ENCODE results near the gene SH3BP4. TPM values are rescaled to one million over a fixed set of nuclear protein-coding genes. Genes with fewer than 3 reads are reported as not detected.

The SH3BP4 gene
- total RNA-seq, 1 donor from 2014 or later = 29.6 TPM

DNA sequence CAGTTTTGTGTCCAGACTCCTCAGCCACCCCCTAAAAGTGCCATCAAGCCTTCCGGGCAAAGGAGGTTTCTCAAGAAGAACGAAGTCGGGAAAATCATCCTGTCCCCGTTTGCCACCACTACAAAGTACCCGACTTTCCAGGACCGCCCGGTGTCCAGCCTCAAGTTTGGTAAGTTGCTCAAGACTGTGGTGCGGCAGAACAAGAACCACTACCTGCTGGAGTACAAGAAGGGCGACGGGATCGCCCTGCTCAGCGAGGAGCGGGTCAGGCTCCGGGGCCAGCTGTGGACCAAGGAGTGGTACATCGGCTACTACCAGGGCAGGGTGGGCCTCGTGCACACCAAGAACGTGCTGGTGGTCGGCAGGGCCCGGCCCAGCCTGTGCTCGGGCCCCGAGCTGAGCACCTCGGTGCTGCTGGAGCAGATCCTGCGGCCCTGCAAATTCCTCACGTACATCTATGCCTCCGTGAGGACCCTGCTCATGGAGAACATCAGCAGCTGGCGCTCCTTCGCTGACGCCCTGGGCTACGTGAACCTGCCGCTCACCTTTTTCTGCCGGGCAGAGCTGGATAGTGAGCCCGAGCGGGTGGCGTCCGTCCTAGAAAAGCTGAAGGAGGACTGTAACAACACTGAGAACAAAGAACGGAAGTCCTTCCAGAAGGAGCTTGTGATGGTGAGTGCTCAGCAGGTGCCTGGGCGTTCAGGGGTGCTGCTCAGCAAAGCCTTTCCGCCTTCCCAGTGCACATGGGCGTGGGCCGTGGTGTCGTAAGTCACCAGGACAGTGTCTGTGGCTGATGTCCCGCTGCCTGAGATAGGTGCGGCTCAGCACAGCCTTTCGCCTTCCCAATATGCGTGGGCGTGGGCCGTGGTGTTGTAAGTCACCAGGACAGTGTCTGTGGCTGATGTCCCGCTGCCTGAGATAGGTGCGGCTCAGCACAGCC is 91.0 kb downstream of the SH3BP4 start:
- ATAC-seq (no peak), DNase-seq (peak; percentile 74)
- Histone ChIP-seq H3K36me3 (peaks cover 30% of the 10 kb centered on the region), H3K27ac (no peak overlapping the region), H3K4me3 (no peak overlapping the region), H3K9me3 (no peaks in the 10 kb centered on the region), H3K27me3 (no peaks in the 10 kb centered on the region), H3K4me1 (peaks cover 11% of the 10 kb centered on the region)
- TF ChIP-seq, protein P1, sequence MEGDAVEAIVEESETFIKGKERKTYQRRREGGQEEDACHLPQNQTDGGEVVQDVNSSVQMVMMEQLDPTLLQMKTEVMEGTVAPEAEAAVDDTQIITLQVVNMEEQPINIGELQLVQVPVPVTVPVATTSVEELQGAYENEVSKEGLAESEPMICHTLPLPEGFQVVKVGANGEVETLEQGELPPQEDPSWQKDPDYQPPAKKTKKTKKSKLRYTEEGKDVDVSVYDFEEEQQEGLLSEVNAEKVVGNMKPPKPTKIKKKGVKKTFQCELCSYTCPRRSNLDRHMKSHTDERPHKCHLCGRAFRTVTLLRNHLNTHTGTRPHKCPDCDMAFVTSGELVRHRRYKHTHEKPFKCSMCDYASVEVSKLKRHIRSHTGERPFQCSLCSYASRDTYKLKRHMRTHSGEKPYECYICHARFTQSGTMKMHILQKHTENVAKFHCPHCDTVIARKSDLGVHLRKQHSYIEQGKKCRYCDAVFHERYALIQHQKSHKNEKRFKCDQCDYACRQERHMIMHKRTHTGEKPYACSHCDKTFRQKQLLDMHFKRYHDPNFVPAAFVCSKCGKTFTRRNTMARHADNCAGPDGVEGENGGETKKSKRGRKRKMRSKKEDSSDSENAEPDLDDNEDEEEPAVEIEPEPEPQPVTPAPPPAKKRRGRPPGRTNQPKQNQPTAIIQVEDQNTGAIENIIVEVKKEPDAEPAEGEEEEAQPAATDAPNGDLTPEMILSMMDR (IDR thresholded peaks at IDR 0.05) = no peak
- intact Hi-C loops (cut with DNase I) = no loop called here

DNA sequence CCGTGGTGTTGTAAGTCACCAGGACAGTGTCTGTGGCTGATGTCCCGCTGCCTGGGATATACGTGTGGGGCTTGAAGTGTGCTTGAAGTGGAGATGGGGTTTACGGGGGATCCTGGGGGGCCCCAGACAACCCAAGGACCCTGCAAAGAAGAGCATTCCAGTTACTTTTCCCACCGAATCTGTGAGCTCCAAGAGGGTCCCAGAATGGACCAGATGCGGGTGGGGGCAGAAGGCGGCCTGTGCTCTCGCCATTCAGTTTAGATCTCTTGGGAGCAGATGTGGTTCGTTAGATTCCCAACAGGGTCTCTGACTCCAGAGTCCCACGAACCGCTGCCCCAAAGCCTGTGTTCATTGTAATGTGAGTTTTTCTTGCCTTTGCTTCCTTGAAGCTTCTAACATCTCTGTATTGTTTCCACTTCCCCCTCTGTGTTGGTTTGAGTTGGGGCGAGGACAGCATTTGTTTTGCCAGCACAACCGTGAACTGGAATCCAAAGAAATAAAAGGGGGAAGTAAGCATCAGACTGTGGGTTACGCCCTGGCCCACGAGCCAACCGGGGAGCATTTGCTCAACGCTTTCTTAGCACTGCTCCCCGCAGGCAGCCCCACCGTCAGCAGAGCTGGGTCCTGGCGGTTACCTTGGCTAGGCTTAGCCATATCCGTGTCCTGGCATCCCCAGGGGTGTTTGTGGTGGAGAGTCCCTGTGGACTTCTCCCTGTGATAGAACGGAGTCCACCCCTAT is 92.1 kb downstream of the SH3BP4 start:
- intact Hi-C loops (cut with DNase I) = no loop called here
- H3K36me3 ChIP-seq = peaks cover 30% of the 10 kb centered on the region
- no peak overlapping the region for H3K4me3 ChIP-seq
- ATAC-seq (peak; percentile 84), DNase-seq (peak; percentile 79)
- no peaks in the 10 kb centered on the region for H3K9me3 ChIP-seq
- no peaks in the 10 kb centered on the region for H3K27me3 ChIP-seq
- H3K27ac ChIP-seq = peak overlapping the region; percentile 17
- TF ChIP-seq, protein P1 (IDR thresholded peaks at IDR 0.05) = no peak
- peaks cover 11% of the 10 kb centered on the region for H3K4me1 ChIP-seq

DNA sequence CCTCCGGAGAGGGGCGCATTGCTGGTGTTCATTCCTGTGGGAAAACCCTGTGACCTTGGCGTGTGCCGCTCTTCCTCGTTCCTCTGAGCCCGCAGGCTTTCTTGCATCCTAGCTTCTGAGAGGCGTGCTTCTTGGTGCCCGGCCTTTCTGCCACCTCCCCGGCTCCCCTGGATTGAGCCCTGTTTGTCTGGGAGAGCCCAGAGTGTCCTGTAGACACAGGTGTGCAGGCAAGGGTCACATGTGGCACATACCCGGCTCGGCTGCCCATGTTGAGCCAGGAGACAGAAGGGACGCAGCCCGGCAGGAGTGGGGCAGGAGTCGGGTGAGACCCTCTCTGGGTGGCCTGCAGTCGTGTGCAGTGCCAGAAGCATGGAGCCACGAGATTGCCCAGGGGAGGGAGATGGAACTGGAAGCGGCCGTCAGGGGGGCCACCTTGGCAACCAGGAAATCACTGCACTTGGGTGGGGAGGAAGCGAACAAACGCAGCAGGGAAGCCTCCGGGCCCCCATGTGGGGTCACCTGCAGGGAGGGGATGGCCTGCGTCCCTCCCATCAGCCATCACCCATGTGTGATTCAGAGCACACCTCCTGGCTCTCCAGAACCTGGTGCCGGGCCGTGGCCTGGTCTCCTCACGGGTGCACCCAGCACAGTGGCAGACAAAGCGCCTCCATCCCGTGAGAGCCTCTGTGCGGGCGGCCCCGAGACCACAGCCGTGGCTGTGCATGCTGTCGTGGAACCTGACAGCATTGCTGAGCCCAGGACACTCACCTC is 92.9 kb downstream of the SH3BP4 start:
- DNase-seq = no peak
- intact Hi-C loops (cut with DNase I) = no loop called here

DNA sequence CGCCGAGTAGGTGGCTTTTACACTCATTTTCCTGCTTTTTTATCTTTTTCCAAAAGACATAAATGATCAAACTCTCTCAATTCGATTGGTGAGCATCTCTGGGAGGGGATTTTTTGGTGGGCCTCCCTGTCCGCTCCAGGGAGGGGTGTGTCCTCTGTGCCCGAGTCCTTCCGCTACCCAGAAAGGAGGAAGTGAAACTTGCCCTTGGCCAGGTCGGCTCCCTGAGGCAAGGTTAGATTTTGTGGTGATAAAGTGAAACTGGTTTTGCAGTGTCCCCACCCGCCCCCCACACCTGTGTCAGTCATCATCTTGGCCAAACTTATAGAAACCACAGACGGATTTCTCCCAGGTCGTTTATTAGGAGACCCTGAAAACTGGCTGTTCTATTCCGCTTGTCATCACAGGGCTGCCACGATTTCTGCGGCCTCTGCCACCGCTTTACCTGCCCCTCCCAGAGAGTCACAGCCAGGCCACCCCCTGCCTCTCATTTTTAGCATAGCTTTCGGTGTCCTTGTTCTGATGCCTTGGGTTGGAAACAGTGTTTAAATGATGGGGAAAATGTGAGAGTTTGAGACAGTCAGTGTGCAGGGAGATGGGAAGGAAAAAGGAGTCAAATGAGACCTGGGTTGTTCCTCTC is 93.6 kb downstream of the SH3BP4 start:
- peaks cover 11% of the 10 kb centered on the region for H3K4me1 ChIP-seq
- TF ChIP-seq, protein P1 (IDR thresholded peaks at IDR 0.05) = no peak
- no peak overlapping the region for H3K27ac ChIP-seq
- no peak overlapping the region for H3K4me3 ChIP-seq
- ATAC-seq (no peak), DNase-seq (peak; percentile 52)
- peaks cover 30% of the 10 kb centered on the region for H3K36me3 ChIP-seq
- no peaks in the 10 kb centered on the region for H3K27me3 ChIP-seq
- H3K9me3 ChIP-seq = no peaks in the 10 kb centered on the region
- intact Hi-C loops (cut with DNase I) = no loop called here

More for the DNA sequence above, 92.9 kb downstream of the SH3BP4 start:
- Histone ChIP-seq H3K27ac (no peak overlapping the region), H3K4me3 (no peak overlapping the region), H3K9me3 (no peaks in the 10 kb centered on the region), H3K27me3 (no peaks in the 10 kb centered on the region), H3K36me3 (peaks cover 30% of the 10 kb centered on the region), H3K4me1 (peaks cover 11% of the 10 kb centered on the region)
- TF ChIP-seq, protein P1 (IDR thresholded peaks at IDR 0.05) = no peak
- no peak for ATAC-seq

DNA sequence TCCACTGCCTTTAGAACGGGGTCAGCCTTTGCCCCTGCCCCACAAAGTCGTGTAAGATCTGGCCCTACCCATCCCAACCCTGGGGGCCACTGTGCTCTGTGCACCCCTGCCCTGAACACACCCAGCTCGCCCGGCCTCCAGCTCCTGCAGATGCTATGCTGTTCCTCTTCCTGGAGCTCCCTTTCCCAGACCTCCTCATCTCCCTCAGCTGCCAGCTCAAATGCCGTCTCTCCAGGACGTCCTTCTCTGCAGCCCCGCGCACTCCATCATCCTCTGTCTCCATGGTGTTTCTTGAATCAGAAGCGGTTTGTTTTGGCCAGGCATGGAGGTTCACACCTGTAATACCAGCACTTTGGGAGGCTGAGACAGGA is 94.1 kb downstream of the SH3BP4 start:
- Histone ChIP-seq H3K27me3 (no peaks in the 10 kb centered on the region), H3K4me3 (no peak overlapping the region), H3K4me1 (peaks cover 14% of the 10 kb centered on the region), H3K27ac (no peak overlapping the region), H3K36me3 (peaks cover 25% of the 10 kb centered on the region), H3K9me3 (no peaks in the 10 kb centered on the region)
- ATAC-seq (no peak), DNase-seq (peak; percentile 60)
- intact Hi-C loops (cut with DNase I) = no loop called here
- TF ChIP-seq, protein P1 (IDR thresholded peaks at IDR 0.05) = no peak

Data from upper lobe of right lung (tissue), 1 donor.